ENCODE data around the gene C16orf92. TPM values are rescaled to one million over a fixed set of nuclear protein-coding genes. Genes with fewer than 3 reads are reported as not detected.

Gene C16orf92
- polyA plus RNA-seq, 1 donor from 2014 or later = not detected

DNA sequence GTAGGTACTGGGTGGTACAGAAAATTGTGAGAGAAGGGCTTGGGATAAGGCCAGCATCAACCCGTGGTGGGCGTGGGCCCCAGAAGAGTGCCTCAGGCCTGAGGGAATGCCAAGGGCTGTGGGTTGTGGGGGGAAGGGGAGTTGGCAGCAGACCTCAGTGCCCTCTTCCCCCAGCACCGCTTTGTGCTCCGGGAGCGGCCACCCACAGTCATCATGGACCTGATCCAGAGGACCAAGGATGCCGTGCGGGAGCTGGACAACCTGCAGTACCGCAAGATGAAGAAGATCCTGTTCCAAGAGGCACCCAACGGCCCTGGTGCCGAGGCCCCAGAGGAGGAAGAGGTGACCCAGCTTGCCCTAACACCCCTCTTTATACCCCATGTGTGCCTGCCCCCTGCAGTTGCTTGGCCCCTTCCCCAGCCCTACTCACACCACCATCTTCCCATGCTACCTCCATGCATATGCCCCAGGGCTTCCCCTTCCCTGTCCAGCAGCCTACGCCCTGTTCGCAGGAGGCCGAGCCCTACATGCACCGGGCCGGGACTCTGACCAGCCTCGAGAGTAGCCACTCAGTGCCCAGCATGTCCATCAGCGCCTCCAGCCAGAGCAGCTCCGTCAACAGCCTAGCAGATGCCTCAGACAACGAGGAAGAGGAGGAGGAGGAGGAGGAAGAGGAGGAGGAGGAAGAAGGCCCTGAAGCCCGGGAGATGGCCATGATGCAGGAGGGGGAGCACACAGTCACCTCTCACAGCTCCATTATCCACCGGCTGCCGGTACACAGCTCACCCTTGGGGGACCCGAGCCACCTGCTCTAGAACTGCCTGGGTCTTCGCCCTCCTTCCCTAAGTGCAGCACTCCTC lies 40.2 kb upstream of the C16orf92 start:
- Histone ChIP-seq H3K36me3 (ENCODE audit: insufficient read depth, low read length) (no peaks in the 10 kb centered on the region), H3K27ac (ENCODE audit: low read length) (no peak overlapping the region), H3K9me2 (ENCODE audit: insufficient read depth, low read length) (no peaks in the 10 kb centered on the region), H2AFZ (ENCODE audit: low read depth, low read length) (no peak overlapping the region), H3K4me2 (ENCODE audit: low read length) (no peak overlapping the region), H4K20me1 (ENCODE audit: insufficient read depth) (peaks cover 4% of the 10 kb centered on the region), H3K79me2 (replicated peaks; ENCODE audit: insufficient read depth, low read length) (peaks cover 2% of the 10 kb centered on the region), H3K4me3 (ENCODE audit: low read length) (no peak overlapping the region), H3K9ac (ENCODE audit: low read length) (no peak overlapping the region), H3F3A (ENCODE audit: insufficient read depth, low read length, poor library complexity, severe bottlenecking) (no peaks in the 10 kb centered on the region), H3K27me3 (ENCODE audit: insufficient read depth, low read depth, low read length) (no peaks in the 10 kb centered on the region), H3K9me3 (ENCODE audit: low read length) (no peaks in the 10 kb centered on the region)
- no peak for TF ChIP-seq MXI1 (conservative IDR thresholded peaks at IDR 0.05; ENCODE audit: poor library complexity, severe bottlenecking)
- TF ChIP-seq SMC3 (conservative IDR thresholded peaks at IDR 0.05; ENCODE audit: poor library complexity) = no peak
- no peak for TF ChIP-seq TAF1 (IDR thresholded peaks at IDR 0.05; ENCODE audit: low read depth)
- TF ChIP-seq EZH2 (IDR thresholded peaks at IDR 0.05; ENCODE audit: borderline replicate concordance, insufficient read depth, low read length, poor library complexity, severe bottlenecking) = no peak
- TF ChIP-seq, protein P1, sequence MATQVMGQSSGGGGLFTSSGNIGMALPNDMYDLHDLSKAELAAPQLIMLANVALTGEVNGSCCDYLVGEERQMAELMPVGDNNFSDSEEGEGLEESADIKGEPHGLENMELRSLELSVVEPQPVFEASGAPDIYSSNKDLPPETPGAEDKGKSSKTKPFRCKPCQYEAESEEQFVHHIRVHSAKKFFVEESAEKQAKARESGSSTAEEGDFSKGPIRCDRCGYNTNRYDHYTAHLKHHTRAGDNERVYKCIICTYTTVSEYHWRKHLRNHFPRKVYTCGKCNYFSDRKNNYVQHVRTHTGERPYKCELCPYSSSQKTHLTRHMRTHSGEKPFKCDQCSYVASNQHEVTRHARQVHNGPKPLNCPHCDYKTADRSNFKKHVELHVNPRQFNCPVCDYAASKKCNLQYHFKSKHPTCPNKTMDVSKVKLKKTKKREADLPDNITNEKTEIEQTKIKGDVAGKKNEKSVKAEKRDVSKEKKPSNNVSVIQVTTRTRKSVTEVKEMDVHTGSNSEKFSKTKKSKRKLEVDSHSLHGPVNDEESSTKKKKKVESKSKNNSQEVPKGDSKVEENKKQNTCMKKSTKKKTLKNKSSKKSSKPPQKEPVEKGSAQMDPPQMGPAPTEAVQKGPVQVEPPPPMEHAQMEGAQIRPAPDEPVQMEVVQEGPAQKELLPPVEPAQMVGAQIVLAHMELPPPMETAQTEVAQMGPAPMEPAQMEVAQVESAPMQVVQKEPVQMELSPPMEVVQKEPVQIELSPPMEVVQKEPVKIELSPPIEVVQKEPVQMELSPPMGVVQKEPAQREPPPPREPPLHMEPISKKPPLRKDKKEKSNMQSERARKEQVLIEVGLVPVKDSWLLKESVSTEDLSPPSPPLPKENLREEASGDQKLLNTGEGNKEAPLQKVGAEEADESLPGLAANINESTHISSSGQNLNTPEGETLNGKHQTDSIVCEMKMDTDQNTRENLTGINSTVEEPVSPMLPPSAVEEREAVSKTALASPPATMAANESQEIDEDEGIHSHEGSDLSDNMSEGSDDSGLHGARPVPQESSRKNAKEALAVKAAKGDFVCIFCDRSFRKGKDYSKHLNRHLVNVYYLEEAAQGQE (IDR thresholded peaks at IDR 0.05; ENCODE audit: borderline replicate concordance) = no peak
- no peak for TF ChIP-seq EP300 (conservative IDR thresholded peaks at IDR 0.05; ENCODE audit: poor library complexity, severe bottlenecking)
- TF ChIP-seq POLR2AphosphoS5 (IDR thresholded peaks at IDR 0.05) = no peak
- TF ChIP-seq RAD21 (conservative IDR thresholded peaks at IDR 0.05) = no peak
- TF ChIP-seq, protein P2, sequence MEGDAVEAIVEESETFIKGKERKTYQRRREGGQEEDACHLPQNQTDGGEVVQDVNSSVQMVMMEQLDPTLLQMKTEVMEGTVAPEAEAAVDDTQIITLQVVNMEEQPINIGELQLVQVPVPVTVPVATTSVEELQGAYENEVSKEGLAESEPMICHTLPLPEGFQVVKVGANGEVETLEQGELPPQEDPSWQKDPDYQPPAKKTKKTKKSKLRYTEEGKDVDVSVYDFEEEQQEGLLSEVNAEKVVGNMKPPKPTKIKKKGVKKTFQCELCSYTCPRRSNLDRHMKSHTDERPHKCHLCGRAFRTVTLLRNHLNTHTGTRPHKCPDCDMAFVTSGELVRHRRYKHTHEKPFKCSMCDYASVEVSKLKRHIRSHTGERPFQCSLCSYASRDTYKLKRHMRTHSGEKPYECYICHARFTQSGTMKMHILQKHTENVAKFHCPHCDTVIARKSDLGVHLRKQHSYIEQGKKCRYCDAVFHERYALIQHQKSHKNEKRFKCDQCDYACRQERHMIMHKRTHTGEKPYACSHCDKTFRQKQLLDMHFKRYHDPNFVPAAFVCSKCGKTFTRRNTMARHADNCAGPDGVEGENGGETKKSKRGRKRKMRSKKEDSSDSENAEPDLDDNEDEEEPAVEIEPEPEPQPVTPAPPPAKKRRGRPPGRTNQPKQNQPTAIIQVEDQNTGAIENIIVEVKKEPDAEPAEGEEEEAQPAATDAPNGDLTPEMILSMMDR (IDR thresholded peaks at IDR 0.05; ENCODE audit: poor library complexity, severe bottlenecking) = no peak

DNA sequence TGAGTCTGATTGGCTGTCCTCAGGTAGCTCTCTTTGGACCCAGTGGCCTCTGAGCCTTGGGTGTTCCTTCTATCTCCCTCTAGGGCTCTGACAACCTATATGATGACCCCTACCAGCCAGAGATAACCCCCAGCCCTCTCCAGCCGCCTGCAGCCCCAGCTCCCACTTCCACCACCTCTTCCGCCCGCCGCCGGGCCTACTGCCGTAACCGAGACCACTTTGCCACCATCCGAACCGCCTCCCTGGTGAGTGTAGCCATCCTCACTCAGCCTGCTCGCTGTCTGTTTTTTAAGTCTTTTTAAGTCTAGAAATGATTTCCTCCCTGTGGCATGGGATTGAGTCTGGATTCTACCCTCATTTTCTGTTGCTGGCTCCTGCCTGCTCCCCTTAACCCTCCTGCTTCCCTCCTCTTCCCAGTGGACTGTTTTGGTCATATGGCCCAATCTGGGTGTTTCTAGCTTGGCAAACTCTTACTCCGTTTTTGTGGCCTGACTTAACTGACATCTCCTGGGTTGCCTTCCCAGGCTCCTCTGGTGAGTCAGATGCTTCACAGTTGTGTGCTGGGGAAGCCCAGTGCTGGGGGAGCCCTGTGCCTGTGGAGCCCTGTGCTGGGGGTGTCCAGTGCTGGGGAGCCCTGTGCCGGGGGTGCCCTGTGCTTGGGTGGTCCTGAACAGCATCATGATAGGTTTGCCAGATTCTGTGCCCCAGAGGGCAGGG lies 39.4 kb upstream of the C16orf92 start:
- Histone ChIP-seq H3K4me3 (ENCODE audit: low read length) (no peak overlapping the region), H3K36me3 (ENCODE audit: insufficient read depth, low read length) (no peaks in the 10 kb centered on the region), H3K4me2 (ENCODE audit: low read length) (no peak overlapping the region), H3K9me3 (ENCODE audit: low read length) (no peaks in the 10 kb centered on the region), H3K9me2 (ENCODE audit: insufficient read depth, low read length) (no peaks in the 10 kb centered on the region), H3F3A (ENCODE audit: insufficient read depth, low read length, poor library complexity, severe bottlenecking) (no peaks in the 10 kb centered on the region), H2AFZ (ENCODE audit: low read depth, low read length) (no peak overlapping the region), H4K20me1 (ENCODE audit: insufficient read depth) (no peaks in the 10 kb centered on the region), H3K27me3 (ENCODE audit: insufficient read depth, low read depth, low read length) (no peaks in the 10 kb centered on the region), H3K27ac (ENCODE audit: low read length) (no peak overlapping the region), H3K79me2 (replicated peaks; ENCODE audit: insufficient read depth, low read length) (no peaks in the 10 kb centered on the region), H3K9ac (ENCODE audit: low read length) (no peak overlapping the region)
- TF ChIP-seq SMC3 (conservative IDR thresholded peaks at IDR 0.05; ENCODE audit: poor library complexity) (no peak), EP300 (conservative IDR thresholded peaks at IDR 0.05; ENCODE audit: poor library complexity, severe bottlenecking) (no peak), MXI1 (conservative IDR thresholded peaks at IDR 0.05; ENCODE audit: poor library complexity, severe bottlenecking) (no peak), POLR2AphosphoS5 (IDR thresholded peaks at IDR 0.05) (no peak), RAD21 (conservative IDR thresholded peaks at IDR 0.05) (no peak), EZH2 (IDR thresholded peaks at IDR 0.05; ENCODE audit: borderline replicate concordance, insufficient read depth, low read length, poor library complexity, severe bottlenecking) (no peak), TAF1 (IDR thresholded peaks at IDR 0.05; ENCODE audit: low read depth) (no peak)
- TF ChIP-seq, protein P1 (IDR thresholded peaks at IDR 0.05; ENCODE audit: borderline replicate concordance) = no peak
- TF ChIP-seq, protein P2 (IDR thresholded peaks at IDR 0.05; ENCODE audit: poor library complexity, severe bottlenecking) = no peak
